ENCODE data around the gene SAMHD1. TPM values are rescaled to one million over a fixed set of nuclear protein-coding genes. Genes with fewer than 3 reads are reported as not detected.
A peak's percentile ranks its signal among the peaks of the same experiment; 100 is the strongest.

Gene SAMHD1
- total and polyA plus RNA-seq, 11 donors, result 13.9 to 164 (median 39.6) TPM

DNA sequence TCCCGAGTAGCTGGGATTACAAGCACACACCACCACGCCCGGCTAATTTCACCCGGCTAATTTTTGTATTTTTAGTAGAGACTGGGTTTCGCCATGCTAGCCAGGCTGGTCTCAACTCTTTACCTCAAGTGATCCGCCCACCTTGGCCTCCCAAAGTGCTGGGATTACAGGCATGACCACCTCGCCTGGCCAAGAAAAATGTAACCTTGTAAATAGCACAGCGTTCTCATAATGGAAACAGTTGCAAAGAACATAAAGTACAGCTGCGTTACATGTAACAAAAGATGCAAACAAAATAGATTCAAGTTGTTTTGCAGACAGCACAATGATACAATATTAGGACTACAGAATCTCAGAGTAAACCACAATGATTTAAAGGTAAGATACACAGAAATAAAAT, 60.9 kb downstream of the SAMHD1 start:
- no peak for ATAC-seq
- Histone ChIP-seq H3K4me1 (peaks cover 0 to 16% (median 6%) of the 10 kb centered on the region in 12 donors), H3K4me3 (no peak overlapping the region), H3K36me3 (peaks cover 0 to 70% (median 57%) of the 10 kb centered on the region in 9 donors), H3K27ac (no peak overlapping the region), H3K27me3 (no peaks in the 10 kb centered on the region), H3K9me3 (no peaks in the 10 kb centered on the region)
- intact Hi-C loops (cut with DNase I), result no loop called here
- no peak for TF ChIP-seq POLR2A (IDR thresholded peaks at IDR 0.05)
- TF ChIP-seq, protein P1, sequence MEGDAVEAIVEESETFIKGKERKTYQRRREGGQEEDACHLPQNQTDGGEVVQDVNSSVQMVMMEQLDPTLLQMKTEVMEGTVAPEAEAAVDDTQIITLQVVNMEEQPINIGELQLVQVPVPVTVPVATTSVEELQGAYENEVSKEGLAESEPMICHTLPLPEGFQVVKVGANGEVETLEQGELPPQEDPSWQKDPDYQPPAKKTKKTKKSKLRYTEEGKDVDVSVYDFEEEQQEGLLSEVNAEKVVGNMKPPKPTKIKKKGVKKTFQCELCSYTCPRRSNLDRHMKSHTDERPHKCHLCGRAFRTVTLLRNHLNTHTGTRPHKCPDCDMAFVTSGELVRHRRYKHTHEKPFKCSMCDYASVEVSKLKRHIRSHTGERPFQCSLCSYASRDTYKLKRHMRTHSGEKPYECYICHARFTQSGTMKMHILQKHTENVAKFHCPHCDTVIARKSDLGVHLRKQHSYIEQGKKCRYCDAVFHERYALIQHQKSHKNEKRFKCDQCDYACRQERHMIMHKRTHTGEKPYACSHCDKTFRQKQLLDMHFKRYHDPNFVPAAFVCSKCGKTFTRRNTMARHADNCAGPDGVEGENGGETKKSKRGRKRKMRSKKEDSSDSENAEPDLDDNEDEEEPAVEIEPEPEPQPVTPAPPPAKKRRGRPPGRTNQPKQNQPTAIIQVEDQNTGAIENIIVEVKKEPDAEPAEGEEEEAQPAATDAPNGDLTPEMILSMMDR (IDR thresholded peaks at IDR 0.05), result no peak
- DNase-seq, result no peak
- 90 to 93% (median 92%) methylated on average over 9 of the region's 9 CpGs for WGBS, 4 donors

DNA sequence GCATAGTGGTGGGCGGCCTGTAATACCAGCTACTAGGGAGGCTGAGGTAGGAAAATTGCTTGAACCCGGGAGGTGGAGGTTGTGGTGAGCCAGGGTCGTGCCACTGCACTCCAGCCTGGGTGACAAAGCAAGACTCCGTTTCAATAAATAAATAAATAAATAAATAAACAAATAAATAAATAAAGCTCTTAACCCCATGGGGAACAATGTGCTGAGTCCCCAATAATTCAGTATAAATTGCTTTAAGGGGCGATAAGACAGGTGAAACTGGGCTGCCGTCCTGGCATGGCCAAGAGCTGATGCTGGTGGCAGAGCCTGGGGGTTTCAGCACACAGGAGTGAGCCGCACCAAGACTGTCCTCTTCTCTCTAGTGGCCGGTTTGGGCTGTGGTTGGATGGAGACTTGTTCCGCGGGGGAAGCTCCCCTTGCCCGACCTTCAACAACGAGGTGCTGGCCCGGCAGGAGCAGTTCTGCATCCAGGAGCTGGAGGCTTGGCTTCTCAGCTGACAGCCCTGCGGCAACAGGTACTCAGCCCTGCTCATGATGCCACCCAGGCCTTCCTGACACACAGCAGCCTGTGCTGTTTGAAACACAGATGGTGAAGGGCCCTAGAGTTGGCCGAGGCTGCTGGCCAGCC, 62.5 kb downstream of the SAMHD1 start:
- no peak for TF ChIP-seq POLR2A (IDR thresholded peaks at IDR 0.05)
- TF ChIP-seq, protein P1 (IDR thresholded peaks at IDR 0.05), result no peak
- H3K4me3 ChIP-seq, result no peak overlapping the region
- DNase-seq (no peak), ATAC-seq (no peak)
- intact Hi-C loops (cut with DNase I), result loop anchor here in 6 of 10 donors (5.0 to 10.0 kb wide), 6 partner anchors 97 to 674 kb away; no protein-coding TSS in a partner anchor
- H3K36me3 ChIP-seq, result peaks cover 0 to 54% (median 42%) of the 10 kb centered on the region in 9 donors
- no peak overlapping the region for H3K27ac ChIP-seq
- H3K4me1 ChIP-seq, result peaks cover 0 to 22% (median 8%) of the 10 kb centered on the region in 12 donors
- H3K9me3 ChIP-seq, result no peaks in the 10 kb centered on the region
- no peaks in the 10 kb centered on the region for H3K27me3 ChIP-seq
- 84 to 86% (median 85%) methylated on average over 12 to 15 of the region's 15 CpGs for WGBS, 4 donors

DNA sequence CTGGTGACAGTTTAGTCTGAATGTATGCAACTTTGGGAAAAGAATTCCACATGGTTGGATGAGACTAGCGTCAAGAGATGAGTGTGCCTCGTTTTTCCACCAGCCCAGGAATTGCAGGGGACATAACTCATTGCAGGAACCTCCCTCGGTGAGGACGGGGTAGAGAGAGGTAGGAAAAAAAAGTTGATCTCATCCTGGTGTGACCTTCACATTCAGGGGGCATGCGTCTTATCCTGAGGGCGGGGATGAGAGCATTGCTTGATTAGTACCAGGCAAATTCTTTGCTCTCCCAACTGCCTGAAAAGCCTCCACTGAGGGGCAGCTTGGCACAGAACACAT, 63.8 kb downstream of the SAMHD1 start:
- no peak for DNase-seq
- peak in 1 of 4 donors; percentile 10 for ATAC-seq
- no peak overlapping the region for H3K27ac ChIP-seq
- H3K4me1 ChIP-seq, result peaks cover 0 to 26% (median 8%) of the 10 kb centered on the region in 12 donors
- 27 to 36% (median 34%) methylated on average over 6 of the region's 6 CpGs for WGBS, 4 donors
- TF ChIP-seq, protein P1 (IDR thresholded peaks at IDR 0.05), result no peak
- no peak for TF ChIP-seq POLR2A (IDR thresholded peaks at IDR 0.05)
- H3K36me3 ChIP-seq, result peaks cover 0 to 41% (median 29%) of the 10 kb centered on the region in 9 donors
- no peaks in the 10 kb centered on the region for H3K9me3 ChIP-seq
- intact Hi-C loops (cut with DNase I), result loop anchor here in 7 of 10 donors (2.0 to 10.0 kb wide), 7 partner anchors 95 to 673 kb away; no protein-coding TSS in a partner anchor
- no peak overlapping the region for H3K4me3 ChIP-seq
- no peaks in the 10 kb centered on the region for H3K27me3 ChIP-seq

DNA sequence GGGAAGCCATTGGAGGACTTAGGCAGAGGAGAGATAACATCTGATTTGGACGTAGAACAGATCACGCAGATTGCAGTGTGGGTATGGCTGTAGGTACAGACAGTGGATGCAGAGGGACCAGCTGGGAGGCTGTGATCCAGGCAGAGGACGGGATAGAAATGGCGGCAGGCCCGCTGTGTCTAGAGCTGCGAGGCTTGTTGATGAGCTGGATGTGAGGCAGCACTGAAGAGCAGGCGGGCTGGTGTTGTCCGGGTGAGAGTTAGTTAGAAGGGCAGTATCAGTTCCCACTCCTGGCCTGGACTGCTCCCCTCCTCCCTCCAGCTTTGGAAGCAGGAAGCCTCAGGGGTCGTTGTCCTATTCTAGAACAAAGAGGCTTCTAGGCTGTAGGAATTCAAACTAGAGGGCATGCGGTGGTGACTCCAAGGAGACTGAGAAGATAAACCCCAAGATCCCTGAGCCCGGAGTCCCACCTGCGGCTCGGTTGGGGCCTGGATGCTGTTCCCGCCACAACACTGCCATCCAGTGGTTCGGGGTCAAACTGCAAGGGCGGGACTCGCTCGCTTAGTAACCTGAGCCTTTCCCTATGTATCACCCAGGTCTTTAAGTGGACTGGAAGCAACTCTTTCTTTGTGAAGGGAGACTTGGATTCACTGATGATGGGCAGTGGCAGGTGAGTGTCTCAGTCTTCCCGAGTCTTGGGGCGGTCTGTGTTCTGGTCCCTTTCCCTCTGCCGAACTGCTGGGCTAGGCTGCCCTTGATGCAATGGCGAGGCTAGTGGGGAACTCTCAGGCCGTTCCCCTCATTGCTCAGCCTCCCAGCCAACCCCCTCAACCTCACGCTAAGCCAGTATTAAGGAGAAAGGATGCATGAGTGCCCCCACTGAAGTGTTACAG, 64.4 kb downstream of the SAMHD1 start:
- 15 to 21% (median 19%) methylated on average over 21 to 24 of the region's 24 CpGs for WGBS, 4 donors
- DNase-seq, result peak; percentile 73 to 89 (median 77)
- Histone ChIP-seq H3K4me3 (peak overlapping the region in 2 of 12 donors; percentile 7 to 15), H3K9me3 (no peaks in the 10 kb centered on the region), H3K27me3 (no peaks in the 10 kb centered on the region), H3K4me1 (peaks cover 0 to 26% (median 8%) of the 10 kb centered on the region in 12 donors), H3K36me3 (peaks cover 0 to 35% (median 23%) of the 10 kb centered on the region in 9 donors), H3K27ac (no peak overlapping the region)
- peak; percentile 40 to 89 (median 86) for ATAC-seq
- intact Hi-C loops (cut with DNase I), result loop anchor here in 7 of 10 donors (2.0 to 10.0 kb wide), 7 partner anchors 94 to 672 kb away; no protein-coding TSS in a partner anchor
- TF ChIP-seq, protein P1 (IDR thresholded peaks at IDR 0.05), result peak; percentile 86 to 97 (median 94)
- no peak for TF ChIP-seq POLR2A (IDR thresholded peaks at IDR 0.05)
